Measurements from ENCODE around the gene C1QTNF4. TPM values are rescaled to one million over a fixed set of nuclear protein-coding genes. Genes with fewer than 3 reads are reported as not detected.

The C1QTNF4 gene
- total and polyA plus RNA-seq, 2 of the 13 experiments (the other 11 are each of a cell fraction or from before 2014, with no cell fraction given) = not detected

- BruUV-seq (replicated peaks) = no TSS peak
- H2AFZ ChIP-seq (ENCODE audit: low read length) = no peak overlapping the region
- H3K9ac ChIP-seq (ENCODE audit: insufficient read depth, low read depth, low read length) = no peak overlapping the region
- ChIA-PET POLR2A (interaction anchor here (1.2 kb wide), 1 partner anchor 24 kb away, joined by 4 read pairs; no protein-coding TSS in a partner anchor), CTCF (ENCODE audit: low intra/inter-chr PET ratio, low total read pairs) (no interaction called here)
- peaks cover 2 to 4% of the 10 kb centered on the region in 2 experiments; a peak in 3 of 5 replicates for H3K36me3 ChIP-seq (replicated peaks in 1 of 2; ENCODE audit: control insufficient read depth in 1 of 2, insufficient read depth in 2 of 2, low read length in 2 of 2)
- FAIRE-seq (no peak), DNase-seq (ENCODE audit: low spot score) (no peak), ATAC-seq (no peak)
- in situ Hi-C loops (cut with HindIII; ENCODE audit: extremely low pct_ligation_motif_present, low pct_unique_long_range_greater_than_20kb) = no loop called here
- H3K79me2 ChIP-seq (ENCODE audit: insufficient read depth, low read length) = peaks cover 94% of the 10 kb centered on the region
- peaks cover 62% of the 10 kb centered on the region for H4K20me1 ChIP-seq (ENCODE audit: insufficient read depth, low read length)
- no peak overlapping the region for H3K27ac ChIP-seq (ENCODE audit: extremely low read length, insufficient read depth, low read length)
- no peak overlapping the region for H3K4me3 ChIP-seq (replicated peaks in 1 of 3; ENCODE audit: insufficient read depth in 1 of 3, low read depth in 2 of 3, low read length in 3 of 3)
- H3K4me1 ChIP-seq (ENCODE audit: insufficient read depth, low read length) = peaks cover 5% of the 10 kb centered on the region; the same call in 1 of the 2 replicates
- H3K27me3 ChIP-seq (ENCODE audit: control insufficient read depth in 1 of 2, insufficient read depth in 2 of 2, low read length in 2 of 2) = no peaks in the 10 kb centered on the region
- intact Hi-C loops (cut with micrococcal nuclease; ENCODE audit: unreplicated experiment) = no loop called here
- WGBS (ENCODE audit: low lambda C conversion rate) = 95% methylated on average over 2 of the region's 2 CpGs
- H3K4me2 ChIP-seq (ENCODE audit: low read depth, low read length) = no peak overlapping the region
- no peaks in the 10 kb centered on the region for H3K9me3 ChIP-seq (ENCODE audit: low read length)
- TF ChIP-seq ZNF788 (CRISPR knock-in tag; IDR thresholded peaks at IDR 0.05; ENCODE audit: borderline replicate concordance) (no peak), MNT (IDR thresholded peaks at IDR 0.05) (no peak), E2F1 (CRISPR knock-in tag; IDR thresholded peaks at IDR 0.05) (no peak), SP1 (IDR thresholded peaks at IDR 0.05) (no peak), SP1 (CRISPR knock-in tag; IDR thresholded peaks at IDR 0.05) (no peak), WIZ (CRISPR knock-in tag; IDR thresholded peaks at IDR 0.05) (no peak), KDM1A (CRISPR knock-in tag; IDR thresholded peaks at IDR 0.05) (no peak), STAT5B (CRISPR knock-in tag; IDR thresholded peaks at IDR 0.05) (no peak), ZBTB46 (CRISPR knock-in tag; IDR thresholded peaks at IDR 0.05; ENCODE audit: borderline replicate concordance) (no peak), HNRNPUL1 (IDR thresholded peaks at IDR 0.05; ENCODE audit: low read depth, low read length) (no peak), ZNF652 (CRISPR knock-in tag; IDR thresholded peaks at IDR 0.05; ENCODE audit: borderline replicate concordance, low read depth) (no peak), ERF (CRISPR knock-in tag; IDR thresholded peaks at IDR 0.05) (no peak), ZHX2 (IDR thresholded peaks at IDR 0.05; ENCODE audit: low read depth) (no peak), ZHX2 (CRISPR knock-in tag; IDR thresholded peaks at IDR 0.05; ENCODE audit: borderline replicate concordance) (no peak), PHF5A (CRISPR knock-in tag; IDR thresholded peaks at IDR 0.05; ENCODE audit: low read depth, unreplicated experiment) (no peak)
Measured at GRCh38 chr11:47539681-47540039, 54.6 kb downstream of the C1QTNF4 start.
